ENCODE results near the gene IL27RA. TPM values are rescaled to one million over a fixed set of nuclear protein-coding genes. Genes with fewer than 3 reads are reported as not detected.
A peak's percentile ranks its signal among the peaks of the same experiment; 100 is the strongest.

Gene IL27RA
- total and polyA plus RNA-seq, 12 donors, result 1.2 to 5.2 (median 3.7) TPM

DNA sequence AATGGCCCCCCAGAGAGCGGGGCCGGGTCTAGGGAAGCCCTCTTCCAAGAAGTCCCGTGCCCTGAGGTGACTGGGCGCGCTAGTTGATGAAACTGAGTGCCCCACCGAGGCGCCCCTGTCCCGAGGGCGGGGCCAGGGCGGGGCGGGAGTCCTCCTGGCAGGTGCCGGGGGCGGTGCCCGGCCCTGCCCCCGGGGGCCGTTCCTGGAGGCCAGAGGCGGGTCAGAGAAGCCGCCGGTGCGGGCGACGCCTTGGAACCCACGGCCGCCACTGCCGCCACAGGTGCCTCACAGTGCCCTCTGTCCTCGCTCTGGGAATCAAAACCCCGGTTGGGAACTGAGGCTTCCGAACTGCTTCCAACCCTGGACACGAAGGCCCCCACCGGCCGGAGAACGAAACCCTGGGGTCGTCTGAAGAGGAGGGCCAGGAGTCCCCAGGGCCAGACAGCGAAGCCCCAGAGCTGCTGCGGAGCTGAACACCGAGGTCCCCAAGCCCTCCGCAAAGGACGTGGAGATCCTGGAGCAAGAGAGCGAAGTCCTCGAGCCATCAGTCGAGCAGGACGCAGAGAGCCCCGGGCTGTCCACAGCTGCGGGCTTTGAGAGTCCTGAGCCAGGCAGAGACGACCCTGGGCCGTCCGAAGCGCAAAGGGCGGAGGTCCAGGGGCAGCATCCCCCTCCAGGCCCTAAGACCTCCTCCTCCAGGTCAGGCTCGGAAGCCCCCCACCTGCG, 41.1 kb downstream of the IL27RA start, which contains the start of gene MISP3:
Gene MISP3, plus strand, starts transcription at position 252 of the 726 bp plus-strand sequence. CDS start 524 bp downstream, outside the sequence.
- Histone ChIP-seq H3K27me3 (no peaks in the 10 kb centered on the region), H3K27ac (peak within 1 kb of the TSS; percentile 60 to 90 (median 79)), H3K4me3 (peak within 1 kb of the TSS; percentile 32 to 71 (median 50)), H3K4me1 (replicated peaks in 1 of 2) (peaks cover 20 to 33% of the 10 kb centered on the region in 2 donors), H3K36me3 (replicated peaks in 1 of 2) (no peaks in the 10 kb centered on the region), H3K9me3 (replicated peaks in 1 of 3) (no peaks in the 10 kb centered on the region)
- 0 to 1% (median 1%) methylated on average over 8 to 51 of the region's 51 CpGs; no CpG with 5 or more reads in 1 of the 4 donors for WGBS, 4 donors
- DNase-seq, result peak in 4 of 7 donors; percentile 51 to 61 (median 54)
- no peak for TF ChIP-seq POLR2A (IDR thresholded peaks at IDR 0.05)
- TF ChIP-seq, protein P1, sequence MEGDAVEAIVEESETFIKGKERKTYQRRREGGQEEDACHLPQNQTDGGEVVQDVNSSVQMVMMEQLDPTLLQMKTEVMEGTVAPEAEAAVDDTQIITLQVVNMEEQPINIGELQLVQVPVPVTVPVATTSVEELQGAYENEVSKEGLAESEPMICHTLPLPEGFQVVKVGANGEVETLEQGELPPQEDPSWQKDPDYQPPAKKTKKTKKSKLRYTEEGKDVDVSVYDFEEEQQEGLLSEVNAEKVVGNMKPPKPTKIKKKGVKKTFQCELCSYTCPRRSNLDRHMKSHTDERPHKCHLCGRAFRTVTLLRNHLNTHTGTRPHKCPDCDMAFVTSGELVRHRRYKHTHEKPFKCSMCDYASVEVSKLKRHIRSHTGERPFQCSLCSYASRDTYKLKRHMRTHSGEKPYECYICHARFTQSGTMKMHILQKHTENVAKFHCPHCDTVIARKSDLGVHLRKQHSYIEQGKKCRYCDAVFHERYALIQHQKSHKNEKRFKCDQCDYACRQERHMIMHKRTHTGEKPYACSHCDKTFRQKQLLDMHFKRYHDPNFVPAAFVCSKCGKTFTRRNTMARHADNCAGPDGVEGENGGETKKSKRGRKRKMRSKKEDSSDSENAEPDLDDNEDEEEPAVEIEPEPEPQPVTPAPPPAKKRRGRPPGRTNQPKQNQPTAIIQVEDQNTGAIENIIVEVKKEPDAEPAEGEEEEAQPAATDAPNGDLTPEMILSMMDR (IDR thresholded peaks at IDR 0.05), result no peak
- intact Hi-C loops (cut with DNase I), result loop anchor here in 1 of 2 donors (5.0 kb wide), 1 partner anchor 190 kb away; no protein-coding TSS in a partner anchor

DNA sequence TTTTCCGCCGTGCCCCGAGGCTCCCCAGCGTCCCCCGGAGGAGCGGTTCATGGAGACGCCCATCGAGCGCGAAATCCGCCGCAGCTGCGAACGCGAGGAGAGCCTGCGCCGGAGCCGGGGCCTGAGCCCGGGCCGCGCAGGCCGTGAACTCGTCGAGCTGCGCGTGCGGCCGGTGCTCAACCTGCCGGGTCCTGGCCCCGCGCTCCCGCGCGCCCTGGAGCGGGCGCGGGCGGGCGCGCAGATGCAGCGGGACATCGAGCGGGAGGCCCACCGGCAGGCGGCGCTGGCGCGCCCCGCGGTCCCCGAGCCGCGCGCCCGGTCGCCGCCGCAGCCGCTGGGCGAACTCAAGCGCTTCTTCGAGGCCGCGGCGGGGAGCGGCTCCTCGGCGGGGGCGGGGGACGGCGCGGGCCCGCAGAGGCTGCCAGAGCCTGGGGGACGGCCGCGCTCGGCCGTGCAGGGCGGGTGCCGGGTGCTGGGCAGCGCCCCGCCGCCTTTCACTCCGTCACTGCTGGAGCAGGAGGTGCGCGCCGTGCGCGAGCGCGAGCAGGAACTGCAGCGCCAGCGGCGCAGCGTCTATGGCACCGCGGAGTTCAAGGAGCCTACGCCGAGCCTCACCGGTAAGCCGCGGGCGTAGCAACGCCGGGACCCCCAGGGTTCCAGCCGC, 41.8 kb downstream of the IL27RA start:
- peak; percentile 74 to 83 (median 79) for DNase-seq
- Histone ChIP-seq H3K9me3 (replicated peaks in 1 of 3) (no peaks in the 10 kb centered on the region), H3K36me3 (replicated peaks in 1 of 2) (no peaks in the 10 kb centered on the region), H3K4me1 (replicated peaks in 1 of 2) (peaks cover 20 to 33% of the 10 kb centered on the region in 2 donors), H3K27me3 (no peaks in the 10 kb centered on the region), H3K27ac (peak overlapping the region; percentile 60 to 90 (median 79)), H3K4me3 (peak overlapping the region; percentile 32 to 71 (median 50))
- 0 to 1% (median 0%) methylated on average over 1 to 106 of the region's 106 CpGs for WGBS, 4 donors
- TF ChIP-seq, protein P1 (IDR thresholded peaks at IDR 0.05), result peak in 3 of 6 experiments; percentile 48 to 91 (median 85)
- peak; percentile 56 to 78 for TF ChIP-seq POLR2A (IDR thresholded peaks at IDR 0.05)
- intact Hi-C loops (cut with DNase I), result loop anchor here in 1 of 2 donors (5.0 kb wide), 1 partner anchor 191 kb away; no protein-coding TSS in a partner anchor

DNA sequence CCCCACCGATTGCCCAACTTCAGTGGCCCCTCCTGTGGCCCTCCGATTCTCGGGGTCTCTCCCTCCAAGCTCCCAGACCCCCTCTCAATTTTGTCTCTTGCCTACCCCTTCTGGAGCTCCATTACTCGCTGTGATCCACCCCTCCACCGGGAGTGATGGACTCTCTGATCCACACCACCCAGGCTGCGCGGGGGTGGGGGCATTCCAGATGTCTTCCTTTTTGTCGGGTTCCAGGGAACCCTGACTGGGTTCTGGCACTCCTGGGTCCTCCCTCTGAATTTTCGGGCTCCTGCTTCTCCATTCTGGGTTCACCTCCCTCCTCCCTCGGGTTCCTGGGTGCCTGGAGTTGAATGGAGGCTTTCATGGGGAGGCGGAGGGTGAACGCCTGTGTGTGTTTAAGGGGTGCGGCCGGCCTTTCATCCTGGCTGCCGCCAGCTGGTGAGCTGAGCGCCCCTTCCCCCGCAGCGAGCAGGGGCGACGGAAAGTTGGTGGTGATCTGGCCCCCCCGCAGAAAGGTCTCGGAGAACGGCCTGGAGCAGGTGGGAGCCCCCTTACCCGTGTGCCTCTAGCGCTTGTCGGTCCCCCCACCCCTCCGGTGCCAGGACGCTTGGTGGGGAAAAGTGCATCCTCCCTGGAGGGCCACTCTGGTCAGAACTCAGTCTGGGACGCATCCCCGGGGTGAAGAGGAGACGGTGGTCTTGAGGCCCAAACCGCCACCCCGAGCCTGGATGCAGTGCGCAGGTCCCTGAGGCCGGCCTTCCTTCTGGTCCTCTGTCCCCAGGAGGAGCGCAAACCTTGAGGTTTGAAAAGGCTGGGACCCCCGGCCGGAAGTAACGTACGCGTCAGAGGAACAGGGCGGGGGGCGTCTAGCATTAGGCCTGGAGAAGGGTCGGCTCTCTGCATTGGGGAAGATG, 42.6 kb downstream of the IL27RA start:
- no peaks in the 10 kb centered on the region for H3K27me3 ChIP-seq
- intact Hi-C loops (cut with DNase I), result loop anchor here in 1 of 2 donors (5.0 kb wide), 1 partner anchor 192 kb away; no protein-coding TSS in a partner anchor
- no peaks in the 10 kb centered on the region for H3K9me3 ChIP-seq (replicated peaks in 1 of 3)
- H3K4me3 ChIP-seq, result peak overlapping the region; percentile 18 to 71 (median 50)
- no peak for TF ChIP-seq POLR2A (IDR thresholded peaks at IDR 0.05)
- TF ChIP-seq, protein P1 (IDR thresholded peaks at IDR 0.05), result no peak
- peaks cover 20 to 33% of the 10 kb centered on the region in 2 donors for H3K4me1 ChIP-seq (replicated peaks in 1 of 2)
- H3K27ac ChIP-seq, result peak overlapping the region; percentile 60 to 90 (median 79)
- no peaks in the 10 kb centered on the region for H3K36me3 ChIP-seq (replicated peaks in 1 of 2)
- peak in 2 of 7 donors; percentile 43 to 55 for DNase-seq
- WGBS, 4 donors, result 2 to 7% (median 6%) methylated on average over 10 to 44 of the region's 44 CpGs

Data from adrenal gland (tissue), 12 donors.